Neural cell (in vitro differentiated cells): ENCODE data around the gene TMBIM1. TPM values are rescaled to one million over a fixed set of nuclear protein-coding genes. Genes with fewer than 3 reads are reported as not detected.

Experiments used
- H2AFZ ChIP-seq: fragments of 200-600, 300-800 bp; sonication (generic), shearing (Covaris generic); 2 replicates; pipeline ENCODE4 v1.6.0; 2014; ENCODE audit warnings: low read depth, mild to moderate bottlenecking, antibody characterized with exemption, low read length, moderate library complexity
- H3F3A ChIP-seq: fragments of 200-600 bp; shearing (Covaris generic); 2 replicates; pipeline ENCODE4 v1.6.1; 2016; ENCODE audit warnings: mild to moderate bottlenecking, moderate library complexity, mixed read lengths, antibody characterized with exemption, low read length; ENCODE audit not compliant: insufficient read depth, poor library complexity, severe bottlenecking
- H3K27ac ChIP-seq: fragments of 200-600, 300-800 bp; sonication (generic), shearing (Covaris generic); 2 replicates; pipeline ENCODE4 v1.5.1; 2014; ENCODE audit warnings: mild to moderate bottlenecking, low read length, moderate library complexity
- H3K27me3 ChIP-seq: fragments of 300-800, 200-600 bp; sonication (generic), shearing (Covaris generic); 2 replicates; pipeline ENCODE4 v1.6.0; 2014; ENCODE audit warnings: mild to moderate bottlenecking, low read depth, low read length, moderate library complexity; ENCODE audit not compliant: insufficient read depth
- H3K36me3 ChIP-seq: fragments of 300-800, 200-600 bp; sonication (generic), shearing (Covaris generic); 2 replicates; pipeline ENCODE4 v1.5.1; 2014; ENCODE audit warnings: mild to moderate bottlenecking, antibody characterized with exemption, low read length, moderate library complexity; ENCODE audit not compliant: insufficient read depth
- H3K4me2 ChIP-seq: fragments of 300-800, 200-600 bp; sonication (generic), shearing (Covaris generic); 2 replicates; pipeline ENCODE4 v1.6.0; 2014; ENCODE audit warnings: mild to moderate bottlenecking, low read length
- H3K4me3 ChIP-seq: fragments of 300-800, 200-600 bp; sonication (generic), shearing (Covaris generic); 2 replicates; pipeline ENCODE4 v1.5.1; 2014; ENCODE audit warnings: mild to moderate bottlenecking, low read length, moderate library complexity
- H3K79me2 ChIP-seq: fragments of 200-600 bp; shearing (Covaris generic); replicated peaks from 2 replicates; pipeline ENCODE4 v1.6.0; 2014; ENCODE audit warnings: mild to moderate bottlenecking, low read length, moderate library complexity; ENCODE audit not compliant: insufficient read depth
- H3K9ac ChIP-seq: fragments of 300-800, 200-600 bp; sonication (generic), shearing (Covaris generic); 2 replicates; pipeline ENCODE4 v1.6.1; 2016; ENCODE audit warnings: mild to moderate bottlenecking, low read length, mixed read lengths
- H3K9me2 ChIP-seq: fragments of 200-600 bp; shearing (Covaris generic); 2 replicates; pipeline ENCODE4 v1.6.1; 2016; ENCODE audit warnings: mild to moderate bottlenecking, low read length, mixed read lengths; ENCODE audit not compliant: insufficient read depth
- H3K9me3 ChIP-seq: fragments of 200-600, 300-800 bp; sonication (generic), shearing (Covaris generic); 2 replicates; pipeline ENCODE4 v1.6.1; 2016; ENCODE audit warnings: mild to moderate bottlenecking, mixed run types, low read length, moderate library complexity, mixed read lengths
- H4K20me1 ChIP-seq: fragments of 200-600 bp; shearing (Covaris generic); 2 replicates; pipeline ENCODE4 v1.6.1; 2016; ENCODE audit warnings: mild to moderate bottlenecking, mixed run types; ENCODE audit not compliant: insufficient read depth
- CTCF ChIP-seq: fragments of 450-650 bp; IDR thresholded peaks from 2 replicates; pipeline ENCODE4 v1.5.1; 2014; ENCODE audit warnings: antibody characterized with exemption, mild to moderate bottlenecking, moderate library complexity; ENCODE audit not compliant: poor library complexity, severe bottlenecking
- EP300 ChIP-seq: fragments of 450-650 bp; conservative IDR thresholded peaks from 2 replicates; pipeline ENCODE4 v1.6.1; 2014; ENCODE audit warnings: antibody characterized with exemption, mild to moderate bottlenecking, moderate library complexity; ENCODE audit not compliant: poor library complexity, severe bottlenecking
- EZH2 ChIP-seq: fragments of 200-600, 300-800 bp; shearing (Covaris generic), sonication (generic); IDR thresholded peaks from 2 replicates; pipeline ENCODE4 v1.6.1; 2014; ENCODE audit warnings: antibody characterized with exemption, low read length, borderline replicate concordance, mild to moderate bottlenecking; ENCODE audit not compliant: insufficient read depth, poor library complexity, severe bottlenecking
- MXI1 ChIP-seq: fragments of 450-650 bp; conservative IDR thresholded peaks from 2 replicates; pipeline ENCODE4 v1.6.1; 2014; ENCODE audit warnings: antibody characterized with exemption, mild to moderate bottlenecking; ENCODE audit not compliant: poor library complexity, severe bottlenecking
- POLR2AphosphoS5 ChIP-seq: IDR thresholded peaks from 2 replicates; pipeline ENCODE4 v1.6.1; 2012
- RAD21 ChIP-seq: fragments of 450-650 bp; conservative IDR thresholded peaks from 2 replicates; pipeline ENCODE4 v1.6.1; 2014; ENCODE audit warnings: antibody characterized with exemption, mild to moderate bottlenecking, moderate library complexity
- SMC3 ChIP-seq: fragments of 450-650 bp; conservative IDR thresholded peaks from 2 replicates; pipeline ENCODE4 v1.6.1; 2014; ENCODE audit warnings: antibody characterized with exemption, mild to moderate bottlenecking, moderate library complexity; ENCODE audit not compliant: poor library complexity
- TAF1 ChIP-seq: IDR thresholded peaks from 2 replicates; pipeline ENCODE4 v1.6.1; 2012; ENCODE audit warnings: low read depth
- polyA plus RNA-seq: library from polyadenylated mRNA; depleted of rRNA; stranded (reverse); fragments of >200 nt; gene quantifications from 2 replicates; pipeline ENCODE4 v1.2.3, GENCODE V29; 2014
- TF ChIP-seq, protein P1 (sequence below): IDR thresholded peaks from 2 replicates; pipeline ENCODE4 v1.6.1; 2012; ENCODE audit warnings: borderline replicate concordance

TMBIM1 gene
- polyA plus RNA-seq, 1 donor from 2014 or later, result not detected

DNA sequence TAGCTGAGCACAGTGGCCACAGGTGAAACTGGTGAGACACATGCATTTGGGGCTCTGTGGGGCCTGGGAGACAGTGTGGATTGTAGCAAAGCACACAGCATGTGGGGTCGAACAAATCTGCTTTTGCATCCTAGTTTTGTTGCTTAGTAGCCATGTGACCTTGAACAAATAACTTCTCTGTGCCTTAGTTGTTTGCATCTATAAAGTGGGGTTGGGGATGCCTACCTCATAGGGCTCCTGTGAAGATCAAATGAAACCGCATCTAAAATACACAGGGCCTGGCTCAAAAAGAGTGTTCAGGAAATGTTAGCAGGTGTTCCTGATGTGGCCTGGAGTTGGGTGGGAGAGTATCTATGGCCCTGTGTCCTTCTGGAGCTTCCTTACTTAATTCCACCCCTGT lies 34.0 kb upstream of the TMBIM1 start:
- H3K9me2 ChIP-seq, result no peaks in the 10 kb centered on the region
- H3K9ac ChIP-seq, result no peak overlapping the region
- no peaks in the 10 kb centered on the region for H3F3A ChIP-seq
- no peaks in the 10 kb centered on the region for H3K36me3 ChIP-seq
- no peaks in the 10 kb centered on the region for H4K20me1 ChIP-seq
- H3K27ac ChIP-seq, result no peak overlapping the region
- H3K27me3 ChIP-seq, result no peaks in the 10 kb centered on the region
- no peaks in the 10 kb centered on the region for H3K9me3 ChIP-seq
- H3K4me3 ChIP-seq, result no peak overlapping the region
- no peak overlapping the region for H2AFZ ChIP-seq
- no peaks in the 10 kb centered on the region for H3K79me2 ChIP-seq
- TF ChIP-seq TAF1, result no peak
- no peak for TF ChIP-seq RAD21
- no peak for TF ChIP-seq CTCF
- TF ChIP-seq POLR2AphosphoS5, result no peak
- no peak for TF ChIP-seq SMC3
- TF ChIP-seq, protein P1, sequence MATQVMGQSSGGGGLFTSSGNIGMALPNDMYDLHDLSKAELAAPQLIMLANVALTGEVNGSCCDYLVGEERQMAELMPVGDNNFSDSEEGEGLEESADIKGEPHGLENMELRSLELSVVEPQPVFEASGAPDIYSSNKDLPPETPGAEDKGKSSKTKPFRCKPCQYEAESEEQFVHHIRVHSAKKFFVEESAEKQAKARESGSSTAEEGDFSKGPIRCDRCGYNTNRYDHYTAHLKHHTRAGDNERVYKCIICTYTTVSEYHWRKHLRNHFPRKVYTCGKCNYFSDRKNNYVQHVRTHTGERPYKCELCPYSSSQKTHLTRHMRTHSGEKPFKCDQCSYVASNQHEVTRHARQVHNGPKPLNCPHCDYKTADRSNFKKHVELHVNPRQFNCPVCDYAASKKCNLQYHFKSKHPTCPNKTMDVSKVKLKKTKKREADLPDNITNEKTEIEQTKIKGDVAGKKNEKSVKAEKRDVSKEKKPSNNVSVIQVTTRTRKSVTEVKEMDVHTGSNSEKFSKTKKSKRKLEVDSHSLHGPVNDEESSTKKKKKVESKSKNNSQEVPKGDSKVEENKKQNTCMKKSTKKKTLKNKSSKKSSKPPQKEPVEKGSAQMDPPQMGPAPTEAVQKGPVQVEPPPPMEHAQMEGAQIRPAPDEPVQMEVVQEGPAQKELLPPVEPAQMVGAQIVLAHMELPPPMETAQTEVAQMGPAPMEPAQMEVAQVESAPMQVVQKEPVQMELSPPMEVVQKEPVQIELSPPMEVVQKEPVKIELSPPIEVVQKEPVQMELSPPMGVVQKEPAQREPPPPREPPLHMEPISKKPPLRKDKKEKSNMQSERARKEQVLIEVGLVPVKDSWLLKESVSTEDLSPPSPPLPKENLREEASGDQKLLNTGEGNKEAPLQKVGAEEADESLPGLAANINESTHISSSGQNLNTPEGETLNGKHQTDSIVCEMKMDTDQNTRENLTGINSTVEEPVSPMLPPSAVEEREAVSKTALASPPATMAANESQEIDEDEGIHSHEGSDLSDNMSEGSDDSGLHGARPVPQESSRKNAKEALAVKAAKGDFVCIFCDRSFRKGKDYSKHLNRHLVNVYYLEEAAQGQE, result no peak
- no peak for TF ChIP-seq EP300
- no peak for TF ChIP-seq EZH2
- no peak for TF ChIP-seq MXI1
- H3K4me2 ChIP-seq, result no peak overlapping the region

DNA sequence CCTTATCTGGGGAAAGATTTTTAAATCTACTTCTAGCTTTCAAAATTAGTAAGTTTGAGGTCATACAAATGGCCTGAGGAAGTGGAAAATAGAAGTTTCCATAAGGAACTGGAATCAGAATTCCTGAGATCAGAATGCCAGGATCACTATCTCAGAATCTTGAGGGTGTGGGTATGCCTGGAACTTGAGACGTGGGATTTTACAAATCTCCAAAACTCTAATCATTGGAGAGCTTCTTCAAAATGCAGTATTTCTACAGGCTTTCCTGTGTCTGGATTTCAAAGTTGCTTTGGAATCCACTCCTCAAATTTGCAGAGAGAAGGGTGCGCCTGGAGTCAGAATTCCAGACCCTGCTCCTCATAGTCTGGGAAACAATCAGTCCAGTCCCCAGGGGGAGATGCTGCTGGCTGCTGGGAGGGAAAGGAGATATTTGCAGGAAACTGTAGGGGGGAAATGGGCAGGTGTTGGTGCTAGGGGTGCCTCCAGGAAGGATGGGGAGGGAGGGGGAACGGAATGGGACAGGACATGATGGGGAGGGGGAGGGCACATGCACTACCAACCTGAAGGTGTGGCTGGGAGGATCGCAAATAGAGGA lies 33.4 kb upstream of the TMBIM1 start:
- no peak for TF ChIP-seq TAF1
- no peak for TF ChIP-seq CTCF
- no peak for TF ChIP-seq SMC3
- TF ChIP-seq RAD21, result no peak
- no peak for TF ChIP-seq POLR2AphosphoS5
- TF ChIP-seq, protein P1, result no peak
- no peak for TF ChIP-seq MXI1
- TF ChIP-seq EZH2, result no peak
- no peak for TF ChIP-seq EP300
- Histone ChIP-seq H3K9ac (no peak overlapping the region), H3K36me3 (no peaks in the 10 kb centered on the region), H2AFZ (no peak overlapping the region), H3K27ac (no peak overlapping the region), H3K4me3 (no peak overlapping the region), H3K9me2 (no peaks in the 10 kb centered on the region), H3F3A (no peaks in the 10 kb centered on the region), H4K20me1 (no peaks in the 10 kb centered on the region), H3K27me3 (no peaks in the 10 kb centered on the region), H3K4me2 (no peak overlapping the region), H3K9me3 (no peaks in the 10 kb centered on the region), H3K79me2 (no peaks in the 10 kb centered on the region)
